ENCODE results near the gene CLEC4F. TPM values are rescaled to one million over a fixed set of nuclear protein-coding genes. Genes with fewer than 3 reads are reported as not detected.
"Not testable (repeated sequence)": the region's sequence is repeated elsewhere in the genome, so short reads cannot be mapped to it uniquely, and the experiment has no call there.

The CLEC4F gene
- total RNA-seq, 1 donor from 2014 or later, result 0.49 TPM

- intact Hi-C loops (cut with DNase I), result no loop called here
- no peaks in the 10 kb centered on the region for H3K27me3 ChIP-seq
- no peak overlapping the region for H3K4me3 ChIP-seq
- H3K4me1 ChIP-seq, result no peaks in the 10 kb centered on the region
- no peaks in the 10 kb centered on the region for H3K36me3 ChIP-seq
- DNase-seq (ENCODE audit: extremely low spot score in 2 of 2), result no peak
- no peak for TF ChIP-seq POLR2A (IDR thresholded peaks at IDR 0.05)
- TF ChIP-seq CTCF (IDR thresholded peaks at IDR 0.05), result no peak
- no peak for TF ChIP-seq POLR2AphosphoS5 (IDR thresholded peaks at IDR 0.05; ENCODE audit: insufficient read depth in 1 of 2, low read depth in 1 of 2)
- no peak overlapping the region for H3K27ac ChIP-seq
- H3K9me3 ChIP-seq, result no peaks in the 10 kb centered on the region
Observed at GRCh38 chr2:70806620-70807019, 13.8 kb downstream of the CLEC4F start.

- Histone ChIP-seq H3K27me3 (no peaks in the 10 kb centered on the region), H3K36me3 (no peaks in the 10 kb centered on the region), H3K27ac (no peak overlapping the region), H3K4me1 (no peaks in the 10 kb centered on the region), H3K4me3 (no peak overlapping the region), H3K9me3 (no peaks in the 10 kb centered on the region)
- intact Hi-C loops (cut with DNase I), result no loop called here
- no peak for DNase-seq (ENCODE audit: extremely low spot score in 2 of 2)
- no peak for TF ChIP-seq CTCF (IDR thresholded peaks at IDR 0.05)
- TF ChIP-seq POLR2A (IDR thresholded peaks at IDR 0.05), result no peak
- TF ChIP-seq POLR2AphosphoS5 (IDR thresholded peaks at IDR 0.05; ENCODE audit: insufficient read depth in 1 of 2, low read depth in 1 of 2), result no peak
Observed at GRCh38 chr2:70806013-70806412, 14.4 kb downstream of the CLEC4F start.

- no peaks in the 10 kb centered on the region for H3K4me1 ChIP-seq
- H3K9me3 ChIP-seq, result no peaks in the 10 kb centered on the region
- no peak for DNase-seq (ENCODE audit: extremely low spot score in 2 of 2)
- TF ChIP-seq CTCF (IDR thresholded peaks at IDR 0.05) (no peak), POLR2A (IDR thresholded peaks at IDR 0.05) (no peak), POLR2AphosphoS5 (IDR thresholded peaks at IDR 0.05; ENCODE audit: insufficient read depth in 1 of 2, low read depth in 1 of 2) (no peak)
- no peak overlapping the region for H3K27ac ChIP-seq
- H3K27me3 ChIP-seq, result no peaks in the 10 kb centered on the region
- H3K4me3 ChIP-seq, result no peak overlapping the region
- H3K36me3 ChIP-seq, result no peaks in the 10 kb centered on the region
- intact Hi-C loops (cut with DNase I), result no loop called here
Observed at GRCh38 chr2:70801607-70802263, 18.7 kb downstream of the CLEC4F start.

- no peaks in the 10 kb centered on the region for H3K9me3 ChIP-seq
- H3K36me3 ChIP-seq, result no peaks in the 10 kb centered on the region
- H3K4me1 ChIP-seq, result no peaks in the 10 kb centered on the region
- H3K27ac ChIP-seq, result no peak overlapping the region
- intact Hi-C loops (cut with DNase I), result no loop called here
- no peak overlapping the region for H3K4me3 ChIP-seq
- no peak for DNase-seq (ENCODE audit: extremely low spot score in 2 of 2)
- no peaks in the 10 kb centered on the region for H3K27me3 ChIP-seq
- TF ChIP-seq CTCF (IDR thresholded peaks at IDR 0.05) (no peak), POLR2AphosphoS5 (IDR thresholded peaks at IDR 0.05; ENCODE audit: insufficient read depth in 1 of 2, low read depth in 1 of 2) (no peak), POLR2A (IDR thresholded peaks at IDR 0.05) (no peak)
Observed at GRCh38 chr2:70799706-70800105, 20.7 kb downstream of the CLEC4F start.

- intact Hi-C loops (cut with DNase I); H3K9me3 ChIP-seq; H3K4me3 ChIP-seq; DNase-seq (ENCODE audit: extremely low spot score in 2 of 2); H3K27ac ChIP-seq; H3K27me3 ChIP-seq; H3K4me1 ChIP-seq; H3K36me3 ChIP-seq: not testable (repeated sequence)
Observed at GRCh38 chr2:70797996-70798395, 22.4 kb downstream of the CLEC4F start.

Measured in vagina (tissue), 2 donors.